HCT116 (cell line): Measurements from ENCODE around the gene CAMSAP1. TPM values are rescaled to one million over a fixed set of nuclear protein-coding genes. Genes with fewer than 3 reads are reported as not detected.

Experiments used
- ATAC-seq: fragments of 200-7000 bp; cut with Tn5 transposase; 2 replicates; pipeline ENCODE4 v1.9.1; 2020; ENCODE audit warnings: mild to moderate bottlenecking, moderate library complexity
- BruUV-seq: library from RNA; stranded (reverse); fragments of 400-500 nt; replicated peaks from 2 replicates; lab custom pipeline; 2021; lab: Mats Ljungman, UMichigan
- CTCF ChIA-PET: fragments of 300-600 bp; sonication (Branson Sonifier 250); formaldehyde crosslinking; loops from one replicate; lab custom pipeline; 2021; ENCODE audit warnings: antibody characterized with exemption; lab: Charles Lee
- POLR2A ChIA-PET: fragments of 300-600, 350-600 bp; sonication (Branson Sonifier 250); formaldehyde crosslinking; loops from one replicate; lab custom pipeline; 2021; ENCODE audit warnings: antibody characterized with exemption; lab: Charles Lee
- RAD21 ChIA-PET, 2 experiments: fragments of 300-600 bp; sonication (Branson Sonifier 250); formaldehyde crosslinking; loops; one replicate each; lab custom pipeline; 2023; ENCODE audit warnings: low total read pairs in 2 of 2; ENCODE audit not compliant: uncharacterized antibody in 2 of 2, unreplicated experiment in 2 of 2, low non-redundant PET in 1 of 2; lab: Charles Lee
- DNase-seq: peaks from one replicate; pipeline ENCODE4 v3.0.0-alpha.2; 2010; ENCODE audit warnings: low read depth, low spot score
- H2AFZ ChIP-seq: fragments of 200-600 bp; shearing (Covaris generic), sonication (generic); 2 replicates; pipeline ENCODE4 v1.6.1; 2017; ENCODE audit warnings: low read depth, mixed run types, mixed read lengths, antibody characterized with exemption, low read length; ENCODE audit not compliant: poor library complexity, severe bottlenecking
- H3K27ac ChIP-seq: 2 replicates; pipeline ENCODE4 v1.5.1; 2012; ENCODE audit warnings: low read depth, low read length
- H3K27me3 ChIP-seq: fragments of 200-600 bp; sonication (generic); 2 replicates; pipeline ENCODE4 v1.6.1; 2016; ENCODE audit warnings: mixed run types, low read length, mixed read lengths; ENCODE audit not compliant: insufficient read depth
- H3K36me3 ChIP-seq, 2 experiments: fragments of 200-500 bp in 1 of 2; fragments of 200-600 bp in 1 of 2; sonication (Bioruptor generic) in 1 of 2; sonication (generic) in 1 of 2; 2 replicates each; pipeline versions ENCODE4 v1.5.1 to v1.6.1; 2014 to 2016; ENCODE audit warnings: low read length in 2 of 2, inconsistent platforms in 1 of 2, mixed read lengths in 1 of 2, mixed run types in 1 of 2; ENCODE audit not compliant: insufficient read depth in 2 of 2, control insufficient read depth in 1 of 2
- H3K4me1 ChIP-seq, 2 experiments: fragments of 200-600 bp in 1 of 2; sonication (generic) in 1 of 2; 2 replicates each; pipeline versions ENCODE4 v1.5.1 to v1.6.1; 2012 to 2017; ENCODE audit warnings: low read length in 2 of 2, inconsistent platforms in 1 of 2, mild to moderate bottlenecking in 1 of 2, mixed read lengths in 1 of 2, mixed run types in 1 of 2, moderate library complexity in 1 of 2; ENCODE audit not compliant: insufficient read depth in 2 of 2, control insufficient read depth in 1 of 2
- H3K4me2 ChIP-seq: fragments of 200-600 bp; sonication (generic); 2 replicates; pipeline ENCODE4 v1.6.1; 2017; ENCODE audit warnings: mixed run types, low read length, mixed read lengths
- H3K4me3 ChIP-seq, 2 experiments: fragments of 200-600 bp in 1 of 2; sonication (generic) in 1 of 2; replicated peaks in 1 of 2; 2 replicates each; pipeline ENCODE4 v1.5.1; 2011 to 2016; ENCODE audit warnings: low read length in 2 of 2, control low read depth in 1 of 2, low read depth in 1 of 2, mild to moderate bottlenecking in 1 of 2, mixed read lengths in 1 of 2, mixed run types in 1 of 2
- H3K79me2 ChIP-seq: fragments of 200-600 bp; sonication (generic); 2 replicates; pipeline ENCODE4 v1.6.1; 2017; ENCODE audit warnings: mild to moderate bottlenecking, mixed run types, low read length, moderate library complexity, mixed read lengths; ENCODE audit not compliant: insufficient read depth
- H3K9ac ChIP-seq: fragments of 200-600 bp; sonication (generic); 2 replicates; pipeline ENCODE4 v1.6.1; 2016; ENCODE audit warnings: low read length, mixed read lengths
- H3K9me2 ChIP-seq: fragments of 200-600 bp; sonication (generic), shearing (Covaris generic); 2 replicates; pipeline ENCODE4 v1.6.1; 2017; ENCODE audit warnings: mixed run types, mild to moderate bottlenecking, moderate library complexity; ENCODE audit not compliant: insufficient read depth
- H3K9me3 ChIP-seq, 2 experiments: fragments of 200-500 bp in 1 of 2; fragments of 200-600 bp in 1 of 2; sonication (Bioruptor generic) in 1 of 2; sonication (generic) in 1 of 2; 2 replicates each; pipeline ENCODE4 v1.6.1; 2014 to 2017; ENCODE audit warnings: low read length in 2 of 2, mixed read lengths in 2 of 2, inconsistent platforms in 1 of 2, low read depth in 1 of 2, mild to moderate bottlenecking in 1 of 2, mixed run types in 1 of 2, moderate library complexity in 1 of 2; ENCODE audit not compliant: control insufficient read depth in 1 of 2, insufficient read depth in 1 of 2
- H4K20me1 ChIP-seq: fragments of 200-600 bp; sonication (generic), shearing (Covaris generic); 2 replicates; pipeline ENCODE4 v1.6.1; 2017; ENCODE audit warnings: mixed run types, mild to moderate bottlenecking, moderate library complexity; ENCODE audit not compliant: insufficient read depth
- ATF3 ChIP-seq: IDR thresholded peaks from 2 replicates; pipeline ENCODE4 v1.6.1; 2012
- CBX3 ChIP-seq: IDR thresholded peaks from 2 replicates; pipeline ENCODE4 v1.6.1; 2012; ENCODE audit warnings: low read depth
- CEBPB ChIP-seq: IDR thresholded peaks from 2 replicates; pipeline ENCODE4 v1.6.1; 2012; ENCODE audit warnings: low read depth
- ELF1 ChIP-seq: IDR thresholded peaks from 2 replicates; pipeline ENCODE4 v1.6.1; 2012; ENCODE audit warnings: low read depth, borderline replicate concordance
- EZH2 ChIP-seq: fragments of 200-600 bp; sonication (generic); IDR thresholded peaks from 2 replicates; pipeline ENCODE4 v1.6.1; 2017; ENCODE audit warnings: antibody characterized with exemption, mixed run types
- EZH2phosphoT487 ChIP-seq: fragments of 200-600 bp; IDR thresholded peaks from 2 replicates; pipeline ENCODE4 v1.6.1; 2018; ENCODE audit warnings: antibody characterized with exemption, borderline replicate concordance
- POLR2A ChIP-seq: IDR thresholded peaks from 2 replicates; pipeline ENCODE4 v1.7.0; 2011; ENCODE audit warnings: borderline replicate concordance; ENCODE audit not compliant: insufficient read depth, insufficient read length; ENCODE audit errors: extremely low read depth
- RAD21 ChIP-seq: IDR thresholded peaks from 2 replicates; pipeline ENCODE4 v1.6.1; 2012; ENCODE audit warnings: low read depth, mild to moderate bottlenecking
- SIN3A ChIP-seq: IDR thresholded peaks from 2 replicates; pipeline ENCODE4 v1.6.1; 2012; ENCODE audit warnings: low read depth
- SP1 ChIP-seq: IDR thresholded peaks from 2 replicates; pipeline ENCODE4 v1.6.1; 2012; ENCODE audit warnings: low read depth
- SRF ChIP-seq: IDR thresholded peaks from 2 replicates; pipeline ENCODE4 v1.6.1; 2012; ENCODE audit warnings: low read depth
- TCF7L2 ChIP-seq: IDR thresholded peaks from 2 replicates; pipeline ENCODE4 v1.7.0; 2011; ENCODE audit warnings: borderline replicate concordance, inconsistent platforms; ENCODE audit not compliant: insufficient read depth, insufficient read length; ENCODE audit errors: extremely low read depth
- ZFX ChIP-seq: fragments of 450-650 bp; IDR thresholded peaks from 2 replicates; pipeline ENCODE4 v1.6.1; 2017
- ZNF274 ChIP-seq: fragments of 200-500 bp; sonication (Bioruptor generic); IDR thresholded peaks from 2 replicates; pipeline ENCODE4 v1.6.1; 2014; ENCODE audit warnings: mild to moderate bottlenecking, low read depth, low read length, inconsistent platforms
- intact Hi-C: fragments of 100-400 bp; cut with micrococcal nuclease; formaldehyde crosslinking; loops from 2 replicates; pipeline ENCODE4 v1.10.0; 2022
- total RNA-seq: library from RNA; stranded (reverse); gene quantifications from one replicate; pipeline ENCODE4 v1.2.1, GENCODE V29; 2021; ENCODE audit not compliant: unreplicated experiment
- TF ChIP-seq, protein P1 (sequence below): IDR thresholded peaks from 2 replicates; pipeline ENCODE4 v1.6.1; 2012; ENCODE audit warnings: low read depth
- TF ChIP-seq, protein P2 (sequence below), 3 experiments: fragments of 200-600 bp in 1 of 3; sonication (generic) in 1 of 3; IDR thresholded peaks in 2 of 3; conservative IDR thresholded peaks in 1 of 3; 2 replicates each; pipeline ENCODE4 v1.5.1; 2012 to 2017; ENCODE audit warnings: low read depth in 2 of 3, low read length in 2 of 3, antibody characterized with exemption in 1 of 3, borderline replicate concordance in 1 of 3, control low read depth in 1 of 3, mild to moderate bottlenecking in 1 of 3, mixed read lengths in 1 of 3, mixed run types in 1 of 3, moderate library complexity in 1 of 3; ENCODE audit not compliant: insufficient read depth in 1 of 3
- TF ChIP-seq, protein P3 (sequence below): IDR thresholded peaks from 2 replicates; pipeline ENCODE4 v1.6.1; 2011; ENCODE audit warnings: mild to moderate bottlenecking, low read length, moderate library complexity; ENCODE audit not compliant: insufficient replicate concordance; ENCODE audit errors: extremely low read depth

Gene CAMSAP1
- total RNA-seq, 1 experiment from 2014 or later = 33.1 TPM

DNA sequence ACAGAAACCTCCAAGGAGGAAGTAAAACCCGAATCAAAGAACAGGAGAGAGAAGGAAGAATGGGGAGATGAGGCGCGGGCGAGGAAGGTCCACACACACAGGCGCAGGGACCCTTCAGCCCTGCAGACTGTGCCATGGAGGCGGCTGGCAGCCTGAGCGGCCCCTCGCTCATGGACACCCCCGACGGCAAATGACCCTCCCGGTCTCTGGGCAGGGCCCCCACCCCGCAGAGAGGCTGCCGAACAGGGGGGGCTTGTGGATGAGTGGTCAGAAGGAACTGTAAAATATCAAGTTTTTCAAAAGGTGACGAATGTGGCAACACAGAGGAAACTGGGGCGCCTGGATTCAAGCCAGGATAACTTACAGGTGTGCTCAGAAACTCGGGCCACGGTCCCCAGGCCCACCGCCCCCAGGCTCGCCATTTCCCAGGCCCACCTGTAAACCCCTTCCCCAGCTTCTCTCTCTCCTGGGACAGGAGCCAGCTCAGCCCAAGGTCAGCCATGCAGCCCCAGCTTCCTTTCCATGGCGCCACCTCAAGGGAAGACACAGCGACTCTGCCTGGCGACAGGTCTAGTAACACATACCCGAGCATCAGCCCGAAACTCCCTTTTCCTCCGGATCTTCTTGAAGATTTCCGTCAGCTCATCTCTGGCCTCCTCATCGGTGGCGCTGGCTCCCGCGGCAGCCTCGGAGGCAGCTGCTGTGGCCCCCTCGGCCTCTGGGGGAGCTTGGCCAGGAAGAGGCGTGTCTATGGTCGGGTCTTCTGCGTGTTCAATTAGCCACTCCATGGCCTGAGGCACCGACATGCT, 37.3 kb upstream of the CAMSAP1 start:
- Histone ChIP-seq H3K27ac (no peak overlapping the region), H4K20me1 (no peaks in the 10 kb centered on the region), H3K9ac (no peak overlapping the region), H3K4me2 (no peak overlapping the region), H3K4me1 (peaks cover 0 to 6% of the 10 kb centered on the region in 2 experiments; a peak in 2 of 4 replicates)
- ChIA-PET RAD21 (no interaction called here), POLR2A (no interaction called here), CTCF (no interaction called here)
- ATAC-seq = no peak
- intact Hi-C loops = no loop called here
- BruUV-seq = no TSS peak
- no peak for TF ChIP-seq ZNF274
- TF ChIP-seq EZH2 = no peak
- no peak for TF ChIP-seq TCF7L2
- no peak for TF ChIP-seq ATF3
- no peak for TF ChIP-seq EZH2phosphoT487
- TF ChIP-seq ELF1 = no peak
- TF ChIP-seq ZFX = no peak
- no peak for TF ChIP-seq POLR2A
- TF ChIP-seq SP1 = no peak
- TF ChIP-seq, protein P1, sequence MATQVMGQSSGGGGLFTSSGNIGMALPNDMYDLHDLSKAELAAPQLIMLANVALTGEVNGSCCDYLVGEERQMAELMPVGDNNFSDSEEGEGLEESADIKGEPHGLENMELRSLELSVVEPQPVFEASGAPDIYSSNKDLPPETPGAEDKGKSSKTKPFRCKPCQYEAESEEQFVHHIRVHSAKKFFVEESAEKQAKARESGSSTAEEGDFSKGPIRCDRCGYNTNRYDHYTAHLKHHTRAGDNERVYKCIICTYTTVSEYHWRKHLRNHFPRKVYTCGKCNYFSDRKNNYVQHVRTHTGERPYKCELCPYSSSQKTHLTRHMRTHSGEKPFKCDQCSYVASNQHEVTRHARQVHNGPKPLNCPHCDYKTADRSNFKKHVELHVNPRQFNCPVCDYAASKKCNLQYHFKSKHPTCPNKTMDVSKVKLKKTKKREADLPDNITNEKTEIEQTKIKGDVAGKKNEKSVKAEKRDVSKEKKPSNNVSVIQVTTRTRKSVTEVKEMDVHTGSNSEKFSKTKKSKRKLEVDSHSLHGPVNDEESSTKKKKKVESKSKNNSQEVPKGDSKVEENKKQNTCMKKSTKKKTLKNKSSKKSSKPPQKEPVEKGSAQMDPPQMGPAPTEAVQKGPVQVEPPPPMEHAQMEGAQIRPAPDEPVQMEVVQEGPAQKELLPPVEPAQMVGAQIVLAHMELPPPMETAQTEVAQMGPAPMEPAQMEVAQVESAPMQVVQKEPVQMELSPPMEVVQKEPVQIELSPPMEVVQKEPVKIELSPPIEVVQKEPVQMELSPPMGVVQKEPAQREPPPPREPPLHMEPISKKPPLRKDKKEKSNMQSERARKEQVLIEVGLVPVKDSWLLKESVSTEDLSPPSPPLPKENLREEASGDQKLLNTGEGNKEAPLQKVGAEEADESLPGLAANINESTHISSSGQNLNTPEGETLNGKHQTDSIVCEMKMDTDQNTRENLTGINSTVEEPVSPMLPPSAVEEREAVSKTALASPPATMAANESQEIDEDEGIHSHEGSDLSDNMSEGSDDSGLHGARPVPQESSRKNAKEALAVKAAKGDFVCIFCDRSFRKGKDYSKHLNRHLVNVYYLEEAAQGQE = no peak
- no peak for TF ChIP-seq RAD21
- no peak for TF ChIP-seq SRF
- TF ChIP-seq, protein P2, sequence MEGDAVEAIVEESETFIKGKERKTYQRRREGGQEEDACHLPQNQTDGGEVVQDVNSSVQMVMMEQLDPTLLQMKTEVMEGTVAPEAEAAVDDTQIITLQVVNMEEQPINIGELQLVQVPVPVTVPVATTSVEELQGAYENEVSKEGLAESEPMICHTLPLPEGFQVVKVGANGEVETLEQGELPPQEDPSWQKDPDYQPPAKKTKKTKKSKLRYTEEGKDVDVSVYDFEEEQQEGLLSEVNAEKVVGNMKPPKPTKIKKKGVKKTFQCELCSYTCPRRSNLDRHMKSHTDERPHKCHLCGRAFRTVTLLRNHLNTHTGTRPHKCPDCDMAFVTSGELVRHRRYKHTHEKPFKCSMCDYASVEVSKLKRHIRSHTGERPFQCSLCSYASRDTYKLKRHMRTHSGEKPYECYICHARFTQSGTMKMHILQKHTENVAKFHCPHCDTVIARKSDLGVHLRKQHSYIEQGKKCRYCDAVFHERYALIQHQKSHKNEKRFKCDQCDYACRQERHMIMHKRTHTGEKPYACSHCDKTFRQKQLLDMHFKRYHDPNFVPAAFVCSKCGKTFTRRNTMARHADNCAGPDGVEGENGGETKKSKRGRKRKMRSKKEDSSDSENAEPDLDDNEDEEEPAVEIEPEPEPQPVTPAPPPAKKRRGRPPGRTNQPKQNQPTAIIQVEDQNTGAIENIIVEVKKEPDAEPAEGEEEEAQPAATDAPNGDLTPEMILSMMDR (IDR thresholded peaks at IDR 0.05 in 2 of 3, conservative IDR thresholded peaks at IDR 0.05 in 1 of 3; ENCODE audit: borderline replicate concordance in 1 of 3, insufficient read depth in 1 of 3, low read depth in 2 of 3, low read length in 2 of 3) = no peak
- no peak for TF ChIP-seq SIN3A
- no peak for TF ChIP-seq CBX3
- TF ChIP-seq, protein P3, sequence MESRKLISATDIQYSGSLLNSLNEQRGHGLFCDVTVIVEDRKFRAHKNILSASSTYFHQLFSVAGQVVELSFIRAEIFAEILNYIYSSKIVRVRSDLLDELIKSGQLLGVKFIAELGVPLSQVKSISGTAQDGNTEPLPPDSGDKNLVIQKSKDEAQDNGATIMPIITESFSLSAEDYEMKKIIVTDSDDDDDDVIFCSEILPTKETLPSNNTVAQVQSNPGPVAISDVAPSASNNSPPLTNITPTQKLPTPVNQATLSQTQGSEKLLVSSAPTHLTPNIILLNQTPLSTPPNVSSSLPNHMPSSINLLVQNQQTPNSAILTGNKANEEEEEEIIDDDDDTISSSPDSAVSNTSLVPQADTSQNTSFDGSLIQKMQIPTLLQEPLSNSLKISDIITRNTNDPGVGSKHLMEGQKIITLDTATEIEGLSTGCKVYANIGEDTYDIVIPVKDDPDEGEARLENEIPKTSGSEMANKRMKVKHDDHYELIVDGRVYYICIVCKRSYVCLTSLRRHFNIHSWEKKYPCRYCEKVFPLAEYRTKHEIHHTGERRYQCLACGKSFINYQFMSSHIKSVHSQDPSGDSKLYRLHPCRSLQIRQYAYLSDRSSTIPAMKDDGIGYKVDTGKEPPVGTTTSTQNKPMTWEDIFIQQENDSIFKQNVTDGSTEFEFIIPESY = no peak
- no peak for TF ChIP-seq CEBPB
- TF ChIP-seq, all 23 proteins: peak for 0
- H3K4me3 ChIP-seq = no peak overlapping the region
- H2AFZ ChIP-seq = no peak overlapping the region
- H3K27me3 ChIP-seq = no peaks in the 10 kb centered on the region
- DNase-seq = no peak
- peaks cover 5% of the 10 kb centered on the region; the same call in 1 of the 2 replicates for H3K79me2 ChIP-seq
- H3K9me2 ChIP-seq = no peaks in the 10 kb centered on the region
- no peaks in the 10 kb centered on the region for H3K9me3 ChIP-seq
- H3K36me3 ChIP-seq = peaks cover 20% of the 10 kb centered on the region in 2 experiments; a peak in 3 of 4 replicates
